ENCODE results near the gene PEAK1.

Gene PEAK1

DNA sequence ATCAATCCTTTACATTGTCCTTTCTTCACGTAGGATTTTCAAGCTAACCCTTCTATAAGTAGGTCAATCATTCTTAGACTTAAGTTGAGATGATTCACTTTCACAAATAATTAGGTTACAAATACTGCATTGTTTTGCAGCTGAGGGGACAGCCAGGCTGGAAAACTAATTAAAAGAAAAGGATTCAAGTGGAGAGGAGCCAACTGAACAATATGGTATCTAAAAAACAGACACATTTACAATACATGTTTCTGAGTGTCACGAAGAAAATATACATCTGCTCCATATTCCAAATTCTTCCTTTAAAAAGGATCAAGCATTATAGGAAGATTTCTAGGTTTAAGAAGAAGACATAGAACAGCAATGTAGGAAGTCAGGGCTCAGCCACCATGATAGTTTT, 70.2 kb downstream of the PEAK1 start:
- H3K9me3 ChIP-seq (ENCODE audit: insufficient read depth, low read length), result no peaks in the 10 kb centered on the region
- no peaks in the 10 kb centered on the region for H4K20me1 ChIP-seq (ENCODE audit: low read depth, low read length)
- no peaks in the 10 kb centered on the region for H3K36me3 ChIP-seq (ENCODE audit: low read length)
- H3K9ac ChIP-seq (ENCODE audit: low read length), result no peak overlapping the region
- no peak overlapping the region for H3K4me2 ChIP-seq (ENCODE audit: low read depth, low read length, poor library complexity, severe bottlenecking)
- no peak overlapping the region for H3K27ac ChIP-seq (ENCODE audit: low read depth, low read length)
- H3K79me2 ChIP-seq (ENCODE audit: insufficient read depth, low read length), result no peaks in the 10 kb centered on the region
- H2AFZ ChIP-seq (ENCODE audit: low read depth, low read length, severe bottlenecking), result no peak overlapping the region
- no peaks in the 10 kb centered on the region for H3K9me2 ChIP-seq (replicated peaks; ENCODE audit: insufficient read depth, low read length)
- no peaks in the 10 kb centered on the region for H3K27me3 ChIP-seq (ENCODE audit: low read length)
- H3F3A ChIP-seq (ENCODE audit: insufficient read depth), result no peaks in the 10 kb centered on the region
- TF ChIP-seq, protein P1, sequence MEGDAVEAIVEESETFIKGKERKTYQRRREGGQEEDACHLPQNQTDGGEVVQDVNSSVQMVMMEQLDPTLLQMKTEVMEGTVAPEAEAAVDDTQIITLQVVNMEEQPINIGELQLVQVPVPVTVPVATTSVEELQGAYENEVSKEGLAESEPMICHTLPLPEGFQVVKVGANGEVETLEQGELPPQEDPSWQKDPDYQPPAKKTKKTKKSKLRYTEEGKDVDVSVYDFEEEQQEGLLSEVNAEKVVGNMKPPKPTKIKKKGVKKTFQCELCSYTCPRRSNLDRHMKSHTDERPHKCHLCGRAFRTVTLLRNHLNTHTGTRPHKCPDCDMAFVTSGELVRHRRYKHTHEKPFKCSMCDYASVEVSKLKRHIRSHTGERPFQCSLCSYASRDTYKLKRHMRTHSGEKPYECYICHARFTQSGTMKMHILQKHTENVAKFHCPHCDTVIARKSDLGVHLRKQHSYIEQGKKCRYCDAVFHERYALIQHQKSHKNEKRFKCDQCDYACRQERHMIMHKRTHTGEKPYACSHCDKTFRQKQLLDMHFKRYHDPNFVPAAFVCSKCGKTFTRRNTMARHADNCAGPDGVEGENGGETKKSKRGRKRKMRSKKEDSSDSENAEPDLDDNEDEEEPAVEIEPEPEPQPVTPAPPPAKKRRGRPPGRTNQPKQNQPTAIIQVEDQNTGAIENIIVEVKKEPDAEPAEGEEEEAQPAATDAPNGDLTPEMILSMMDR (IDR thresholded peaks at IDR 0.05; ENCODE audit: insufficient read depth, low read length, poor library complexity, severe bottlenecking), result no peak
- TF ChIP-seq EZH2phosphoT487 (conservative IDR thresholded peaks at IDR 0.05; ENCODE audit: low read length), result no peak
- no peak overlapping the region for H3K4me3 ChIP-seq (ENCODE audit: insufficient read depth, low read length, poor library complexity, severe bottlenecking)

DNA sequence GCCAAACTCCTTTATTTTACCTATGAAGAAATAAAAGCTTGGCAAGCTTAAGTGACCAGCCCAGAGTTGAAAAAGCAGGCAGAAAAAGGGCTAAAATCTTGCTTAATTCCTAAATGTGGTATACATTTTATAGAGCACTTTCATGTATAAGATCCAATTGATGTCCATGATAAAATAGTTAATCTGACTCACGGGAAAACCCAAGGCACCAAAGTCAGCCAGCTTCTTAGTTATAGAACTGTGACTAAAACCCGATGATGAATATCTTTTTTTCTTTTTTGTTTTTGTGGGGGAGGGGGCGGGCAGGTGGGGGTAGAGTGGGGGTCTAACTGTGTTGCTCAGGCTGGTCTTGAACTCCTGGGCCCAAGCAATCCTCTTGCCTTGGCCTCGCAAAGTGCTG, 71.4 kb downstream of the PEAK1 start:
- Histone ChIP-seq H3K9ac (ENCODE audit: low read length) (no peak overlapping the region), H3K27ac (ENCODE audit: low read depth, low read length) (no peak overlapping the region), H3K36me3 (ENCODE audit: low read length) (no peaks in the 10 kb centered on the region), H3K79me2 (ENCODE audit: insufficient read depth, low read length) (no peaks in the 10 kb centered on the region), H3K4me2 (ENCODE audit: low read depth, low read length, poor library complexity, severe bottlenecking) (no peak overlapping the region), H3K27me3 (ENCODE audit: low read length) (no peaks in the 10 kb centered on the region), H3F3A (ENCODE audit: insufficient read depth) (no peaks in the 10 kb centered on the region), H3K9me2 (replicated peaks; ENCODE audit: insufficient read depth, low read length) (no peaks in the 10 kb centered on the region), H3K4me3 (ENCODE audit: insufficient read depth, low read length, poor library complexity, severe bottlenecking) (no peak overlapping the region), H3K9me3 (ENCODE audit: insufficient read depth, low read length) (no peaks in the 10 kb centered on the region), H2AFZ (ENCODE audit: low read depth, low read length, severe bottlenecking) (no peak overlapping the region), H4K20me1 (ENCODE audit: low read depth, low read length) (no peaks in the 10 kb centered on the region)
- TF ChIP-seq, protein P1 (IDR thresholded peaks at IDR 0.05; ENCODE audit: insufficient read depth, low read length, poor library complexity, severe bottlenecking), result no peak
- no peak for TF ChIP-seq EZH2phosphoT487 (conservative IDR thresholded peaks at IDR 0.05; ENCODE audit: low read length)

DNA sequence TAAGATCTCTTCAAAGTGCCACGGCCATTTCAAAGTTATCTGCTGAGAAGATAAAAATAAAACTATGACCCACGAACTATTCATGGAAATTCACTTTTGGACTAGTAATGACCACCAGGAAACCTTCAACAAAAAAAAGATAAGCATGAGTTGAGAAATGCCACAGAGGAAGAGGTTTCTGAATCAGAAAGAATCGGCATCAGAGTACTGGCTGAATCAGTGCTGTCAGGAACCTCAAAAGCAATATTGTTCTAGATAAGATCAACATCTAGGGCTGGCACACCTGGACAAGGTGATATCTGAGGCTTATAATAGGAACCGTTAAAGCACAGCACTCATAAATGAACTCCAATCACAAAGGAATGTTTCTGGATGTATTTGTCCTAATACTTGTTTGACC, 72.7 kb downstream of the PEAK1 start:
- Histone ChIP-seq H3K9ac (ENCODE audit: low read length) (no peak overlapping the region), H3K4me2 (ENCODE audit: low read depth, low read length, poor library complexity, severe bottlenecking) (no peak overlapping the region)
- TF ChIP-seq EZH2phosphoT487 (conservative IDR thresholded peaks at IDR 0.05; ENCODE audit: low read length), result no peak
- TF ChIP-seq, protein P1 (IDR thresholded peaks at IDR 0.05; ENCODE audit: insufficient read depth, low read length, poor library complexity, severe bottlenecking), result no peak

More for the DNA sequence above, 72.7 kb downstream of the PEAK1 start:
- Histone ChIP-seq H4K20me1 (ENCODE audit: low read depth, low read length) (no peaks in the 10 kb centered on the region), H3K9me3 (ENCODE audit: insufficient read depth, low read length) (no peaks in the 10 kb centered on the region), H3K36me3 (ENCODE audit: low read length) (no peaks in the 10 kb centered on the region), H3K9me2 (replicated peaks; ENCODE audit: insufficient read depth, low read length) (no peaks in the 10 kb centered on the region), H3K79me2 (ENCODE audit: insufficient read depth, low read length) (no peaks in the 10 kb centered on the region), H3K27me3 (ENCODE audit: low read length) (no peaks in the 10 kb centered on the region), H3K27ac (ENCODE audit: low read depth, low read length) (no peak overlapping the region), H3F3A (ENCODE audit: insufficient read depth) (no peaks in the 10 kb centered on the region), H2AFZ (ENCODE audit: low read depth, low read length, severe bottlenecking) (no peak overlapping the region), H3K4me3 (ENCODE audit: insufficient read depth, low read length, poor library complexity, severe bottlenecking) (no peak overlapping the region)

Data from SU-DHL-6 (cell line).